Activated gamma-delta T cell treated with anti-CD3 and anti-CD28 coated beads, Interleukin-2, amount 50 U/mL, for 16 hours (primary cell): ENCODE measurements around the gene MED15.

Experiments
- DNase-seq: peaks from one replicate; pipeline ENCODE4 v3.0.0-alpha.2; 2020; ENCODE audit warnings: low read depth

The MED15 gene

DNA sequence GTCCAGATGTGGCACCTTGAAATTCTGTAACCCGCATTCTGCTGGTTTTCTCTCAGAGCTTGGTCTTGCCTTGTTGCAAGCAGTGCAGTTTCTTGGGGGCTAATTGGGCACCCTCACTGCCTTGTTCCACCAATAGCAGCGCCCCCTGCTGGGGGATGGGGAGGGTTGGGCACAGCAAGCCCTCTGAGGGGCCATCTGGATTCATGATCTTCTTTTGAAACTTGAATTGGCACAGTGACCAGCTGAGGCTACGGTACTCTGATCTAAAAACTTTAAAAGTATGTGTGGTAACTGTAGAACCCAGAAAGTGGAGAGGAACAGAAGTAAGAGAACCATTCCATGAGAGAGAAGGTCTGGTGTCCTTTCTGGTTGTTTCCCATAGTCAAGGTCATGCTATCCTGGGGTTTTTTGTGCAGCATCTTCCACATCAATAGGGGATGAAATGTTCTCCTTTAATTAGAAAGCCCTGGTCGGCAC is 64.2 kb downstream of the MED15 start:
- DNase-seq = peak; percentile 70

DNA sequence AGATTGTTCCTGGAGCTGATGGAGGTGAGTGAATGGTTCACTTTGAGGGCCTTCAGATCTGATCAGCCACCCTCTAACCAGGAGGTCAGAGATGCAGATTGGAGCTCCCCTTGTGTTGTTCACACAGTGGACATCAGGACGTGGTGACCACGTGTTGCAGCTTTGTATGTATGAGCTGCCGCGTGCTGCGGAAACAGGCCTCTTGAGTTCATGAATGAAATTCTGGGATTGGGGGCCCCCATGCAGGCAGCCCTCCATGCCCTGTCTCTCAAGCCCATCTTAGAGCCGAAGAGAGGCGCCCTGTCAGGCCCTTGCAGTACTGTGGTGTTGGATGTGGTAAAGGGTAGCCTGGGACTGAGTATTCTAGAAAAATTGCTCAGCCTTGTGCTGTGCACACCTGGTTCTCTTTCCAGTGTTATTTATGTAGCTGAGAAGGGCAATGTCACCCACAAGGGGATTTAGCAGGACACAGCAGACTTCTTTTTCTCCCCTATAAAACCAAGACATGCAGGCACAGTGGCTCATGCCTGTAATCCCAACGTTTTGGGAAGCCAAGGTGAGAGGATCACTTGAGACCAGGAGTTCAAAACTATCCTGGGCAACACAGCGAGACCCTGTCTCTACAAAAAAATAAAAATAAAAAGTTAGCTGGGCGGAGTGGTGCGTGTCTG is 64.9 kb downstream of the MED15 start:
- DNase-seq = no peak

DNA sequence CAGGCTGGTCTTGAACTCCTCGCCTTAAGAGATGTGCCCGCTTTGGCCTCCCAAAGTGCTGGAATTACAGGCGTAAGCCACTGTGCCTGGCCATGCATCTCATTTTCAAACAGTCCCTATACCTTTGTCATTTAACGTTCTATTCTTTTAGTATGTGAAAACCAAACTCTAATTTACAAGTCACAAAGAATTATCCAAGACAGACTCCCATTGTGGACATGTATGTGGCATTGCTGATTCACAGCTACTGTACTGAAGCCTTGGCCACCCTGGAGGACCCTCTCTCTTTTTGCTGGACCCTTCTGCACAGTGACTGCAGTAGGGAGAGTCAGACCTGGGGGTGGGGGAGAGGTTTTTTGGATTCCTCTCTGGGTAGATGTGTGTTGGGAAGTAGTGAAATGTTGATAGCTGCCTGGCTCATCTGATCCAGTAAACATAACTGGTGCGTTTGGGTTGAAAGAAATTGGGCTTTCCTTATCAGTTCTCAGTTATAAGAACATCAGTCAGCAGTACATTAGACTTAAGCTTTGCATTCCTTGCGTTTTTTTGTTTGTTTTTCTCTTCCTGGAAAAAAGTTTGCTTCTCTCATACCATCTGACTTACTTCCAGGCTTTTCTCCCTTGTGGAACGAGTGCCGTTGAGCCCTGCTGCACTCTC is 65.9 kb downstream of the MED15 start:
- DNase-seq = no peak

DNA sequence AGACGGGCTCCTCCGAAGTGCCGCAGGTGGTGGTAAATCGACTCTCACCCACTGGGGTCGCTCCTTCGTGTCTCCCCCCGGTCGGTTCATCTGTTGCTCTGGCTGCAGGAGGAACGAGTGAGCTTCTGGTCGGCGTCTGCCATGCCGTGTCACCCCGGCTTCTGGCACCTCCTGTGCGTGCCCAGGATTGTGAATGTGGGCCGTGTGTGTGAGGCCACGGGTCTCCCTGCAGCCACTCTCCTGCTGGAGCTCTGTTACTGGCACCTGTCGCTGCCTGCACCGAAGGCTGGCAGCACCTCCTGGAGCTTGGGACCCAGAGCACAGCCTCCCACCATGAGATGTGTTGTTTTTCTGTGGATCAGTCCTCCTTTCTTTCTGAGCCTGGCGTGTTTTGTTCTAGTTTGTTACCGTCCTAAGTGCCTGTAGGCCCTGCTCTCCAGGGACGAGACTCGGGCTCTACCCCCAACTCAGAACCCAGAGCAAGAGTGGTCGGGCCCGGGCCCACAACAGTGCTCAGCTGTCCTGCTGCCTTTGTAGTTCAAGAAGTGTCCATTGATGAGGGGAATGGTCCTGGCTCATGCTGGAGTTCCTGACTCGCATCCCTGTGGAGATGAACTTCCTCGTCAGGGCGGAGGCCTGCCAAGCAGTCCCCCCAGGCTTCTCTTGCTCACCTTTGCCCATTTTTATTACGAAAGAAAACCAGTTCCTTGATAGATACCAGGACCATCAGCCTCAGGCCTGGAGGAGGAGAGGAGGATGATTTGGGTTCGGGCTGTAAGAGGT is 66.6 kb downstream of the MED15 start:
- no peak for DNase-seq

DNA sequence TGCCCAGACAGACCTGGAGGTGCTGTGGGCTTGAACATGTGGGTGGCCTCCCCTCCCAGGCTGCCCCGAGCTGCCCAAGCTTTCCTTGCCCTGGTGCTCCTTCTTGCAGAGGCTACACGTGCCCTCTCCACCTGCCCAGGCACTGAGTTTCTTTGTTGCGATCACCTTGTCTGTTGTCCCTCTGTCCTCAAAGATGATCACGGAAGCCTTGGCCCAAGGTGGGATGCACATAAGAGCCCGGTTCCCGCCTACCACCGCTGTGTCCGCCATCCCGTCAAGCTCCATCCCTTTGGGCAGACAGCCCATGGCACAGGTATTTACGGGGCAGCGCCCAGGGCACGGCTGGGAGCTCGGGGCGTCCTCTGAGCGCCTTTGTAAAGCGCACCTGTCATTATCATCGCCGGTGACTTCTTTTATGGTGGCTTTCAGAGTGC is 67.5 kb downstream of the MED15 start:
- DNase-seq = no peak

DNA sequence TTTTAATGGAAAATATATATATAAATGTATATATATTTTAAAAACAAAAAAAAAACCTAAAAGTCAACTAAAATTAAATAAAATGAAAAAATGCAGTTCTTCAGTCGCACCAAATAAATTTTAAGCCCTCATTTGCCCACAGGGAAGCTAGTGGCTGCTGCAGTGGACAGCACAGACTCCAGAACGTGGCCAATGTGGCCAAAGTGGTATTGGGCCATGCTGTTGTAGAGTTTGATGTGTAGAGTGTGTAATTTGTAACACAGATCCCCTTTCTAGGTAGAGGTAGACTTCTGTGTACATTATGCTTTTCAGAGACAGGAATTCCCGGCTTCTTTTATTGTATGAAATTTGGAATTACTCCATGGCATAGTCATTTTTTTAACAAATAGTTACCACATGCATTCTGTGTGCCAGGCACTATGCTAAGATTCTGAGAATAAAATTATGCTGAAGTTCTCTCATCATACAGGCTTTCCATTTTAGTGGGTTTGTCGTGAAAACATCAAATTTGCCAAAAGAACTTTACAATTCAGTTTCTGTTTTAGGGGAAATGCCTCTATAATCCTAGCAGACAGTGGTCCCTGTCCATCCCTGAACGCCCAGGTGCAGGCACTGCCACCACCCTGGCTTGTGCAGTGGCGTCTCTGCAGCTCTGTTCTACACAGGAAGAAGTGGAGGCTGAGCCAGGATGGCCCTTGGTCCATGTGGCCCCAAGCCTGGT is 68.5 kb downstream of the MED15 start:
- DNase-seq = no peak

DNA sequence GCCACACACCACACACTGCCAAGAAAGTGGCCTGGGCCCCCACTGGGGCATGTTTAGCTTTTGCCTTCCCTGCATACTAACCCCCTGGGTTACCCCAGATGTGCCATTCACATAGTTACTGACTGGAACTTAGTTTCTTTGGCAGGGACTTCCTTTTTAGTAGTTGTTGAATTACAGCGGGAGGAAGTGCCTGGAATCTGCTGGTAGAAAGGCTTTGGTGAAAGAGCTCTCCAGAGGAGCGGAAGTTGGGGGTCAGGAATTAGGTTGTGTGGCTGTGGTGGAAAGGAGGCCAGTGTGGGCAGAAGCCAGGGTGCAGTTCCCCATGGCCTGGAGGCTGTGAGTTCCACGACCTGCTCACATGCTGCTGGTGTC is 69.0 kb downstream of the MED15 start:
- DNase-seq = no peak

DNA sequence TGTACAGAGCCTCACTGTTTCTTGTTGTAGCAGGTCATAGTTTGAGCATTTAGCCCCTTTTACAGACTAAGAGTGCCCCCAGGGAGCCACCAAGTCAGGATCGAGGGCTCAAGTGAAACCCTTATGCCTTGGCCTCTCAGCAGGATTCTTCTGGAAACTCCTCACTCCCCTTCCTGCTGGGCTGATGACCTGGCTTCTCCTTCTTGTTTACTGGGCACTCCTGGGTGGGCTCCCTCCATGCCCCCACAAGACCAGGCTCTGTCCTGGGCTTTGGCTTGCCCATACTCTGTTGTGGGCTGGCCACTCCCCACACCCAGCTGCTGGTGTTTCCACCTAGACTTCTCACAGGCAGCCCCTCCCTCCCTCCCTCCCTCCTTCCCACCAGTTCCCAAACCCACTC is 69.6 kb downstream of the MED15 start:
- DNase-seq = no peak

DNA sequence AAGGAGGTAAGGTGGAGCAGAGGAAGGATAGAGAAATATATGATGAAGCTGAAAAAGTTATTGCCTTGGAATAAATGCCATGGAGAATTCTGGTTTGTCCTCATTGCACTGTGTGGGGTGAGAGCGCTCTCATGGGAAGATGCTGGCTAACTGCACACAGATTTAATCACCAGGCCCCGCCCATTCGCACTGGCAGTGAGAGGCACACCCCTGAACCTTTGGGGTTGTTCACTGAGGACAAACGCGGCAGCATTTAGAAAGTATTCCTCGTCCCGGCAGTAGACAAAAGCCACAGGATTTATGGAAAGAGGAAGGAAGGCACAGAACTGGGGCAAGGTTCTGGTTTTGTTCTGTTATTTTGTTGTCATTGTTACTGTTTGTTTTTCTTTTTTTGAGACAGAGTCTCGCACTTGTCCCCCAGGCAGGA is 70.2 kb downstream of the MED15 start:
- no peak for DNase-seq

DNA sequence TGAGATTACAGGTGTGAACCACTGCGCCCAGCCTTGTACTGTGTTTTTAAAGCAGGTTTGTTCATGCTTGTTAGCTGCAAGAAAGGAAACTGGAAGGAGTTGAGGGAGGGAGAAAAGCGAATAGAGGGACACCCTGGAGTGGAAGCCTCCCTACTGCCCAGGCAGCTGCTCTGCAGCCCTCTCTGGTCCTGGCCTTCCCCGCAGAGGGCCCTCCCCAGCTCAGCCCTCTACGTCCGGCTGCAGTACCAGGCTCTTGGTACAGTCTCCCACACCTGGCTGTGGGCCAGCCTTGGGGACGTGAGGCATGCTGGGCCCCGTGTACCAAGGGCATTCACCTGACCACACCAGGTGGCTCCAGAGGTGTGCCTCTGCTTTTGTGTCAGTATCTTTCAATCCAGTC is 70.8 kb downstream of the MED15 start:
- DNase-seq = no peak

DNA sequence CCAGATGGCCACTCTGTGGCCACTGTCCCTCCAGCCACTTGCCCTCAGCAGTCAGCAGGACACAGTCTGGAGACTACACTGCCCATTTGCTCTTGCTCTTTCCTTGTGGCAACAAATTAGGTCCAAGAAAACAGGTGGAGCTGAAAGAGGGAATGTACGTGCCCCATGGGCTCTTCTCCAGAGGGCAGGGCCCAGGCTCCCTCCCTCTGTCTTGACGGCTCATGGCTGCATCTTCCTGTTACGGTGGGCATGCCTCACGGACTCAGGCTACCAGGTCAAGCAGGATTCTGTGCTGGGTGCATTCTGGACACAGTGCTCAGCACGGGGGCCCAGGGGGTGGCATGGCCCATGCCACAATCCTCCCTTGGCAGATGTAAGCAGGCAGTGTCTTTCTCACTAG is 71.3 kb downstream of the MED15 start:
- no peak for DNase-seq

DNA sequence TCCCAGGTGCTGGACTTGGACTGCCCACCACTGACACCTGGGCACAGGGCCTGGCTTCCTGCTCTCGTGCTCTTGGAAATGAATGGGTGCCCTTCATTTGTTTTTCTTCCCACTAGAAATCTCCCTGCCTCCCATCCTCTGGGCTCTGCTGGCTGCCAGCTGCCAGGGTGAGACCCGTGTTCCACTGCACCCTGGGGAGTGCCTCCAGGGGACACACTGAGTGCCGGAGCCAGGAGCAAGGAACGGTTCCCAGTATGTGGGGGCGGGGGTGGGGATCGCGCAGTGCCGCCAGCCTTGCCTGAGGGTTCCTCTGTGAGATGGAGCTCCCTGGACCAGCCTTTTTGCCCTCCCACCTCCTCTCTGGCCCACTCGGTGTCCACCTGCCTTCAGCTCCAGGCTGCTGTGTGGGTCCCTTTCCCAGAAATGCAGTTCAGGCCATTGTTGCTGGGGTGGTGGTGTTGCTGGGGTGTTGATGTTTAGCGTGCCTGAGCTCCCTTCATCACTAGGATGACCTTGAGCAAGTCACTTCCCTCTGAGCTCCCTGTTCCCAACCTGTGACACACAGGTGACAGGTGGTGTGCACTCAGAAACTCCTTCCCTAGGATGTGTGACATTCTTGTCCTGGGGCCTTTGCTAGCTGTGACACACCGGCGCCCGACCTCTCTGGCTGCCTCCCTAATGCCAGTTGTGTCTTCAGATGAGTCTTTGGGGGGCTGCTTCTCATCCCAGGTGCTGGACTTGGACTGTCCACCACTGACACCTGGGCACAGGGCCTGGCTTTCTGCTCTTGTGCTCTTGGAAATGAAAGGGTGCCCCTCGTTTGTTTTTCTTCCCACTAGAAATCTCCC is 72.1 kb downstream of the MED15 start:
- DNase-seq = no peak

DNA sequence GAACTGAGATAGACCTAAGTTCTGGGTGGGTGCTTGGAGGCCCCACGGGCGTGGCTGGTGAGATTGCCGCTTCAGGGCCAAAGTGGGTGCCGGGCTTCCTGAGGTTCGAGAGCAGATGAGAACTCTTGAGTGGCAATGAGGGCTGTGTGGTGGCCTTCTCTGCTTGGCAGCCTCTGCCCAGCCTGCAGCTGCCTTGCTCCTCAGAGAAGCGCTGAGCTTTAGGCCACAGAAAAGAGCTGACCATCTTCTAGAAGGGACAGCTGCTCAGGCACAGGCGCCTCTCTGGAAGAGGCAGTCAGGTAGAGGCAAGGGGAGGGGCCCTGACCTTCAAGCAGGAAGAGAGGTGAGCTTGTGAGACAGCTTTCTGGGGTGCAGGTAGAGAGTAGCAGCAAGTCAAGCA is 72.8 kb downstream of the MED15 start:
- no peak for DNase-seq

DNA sequence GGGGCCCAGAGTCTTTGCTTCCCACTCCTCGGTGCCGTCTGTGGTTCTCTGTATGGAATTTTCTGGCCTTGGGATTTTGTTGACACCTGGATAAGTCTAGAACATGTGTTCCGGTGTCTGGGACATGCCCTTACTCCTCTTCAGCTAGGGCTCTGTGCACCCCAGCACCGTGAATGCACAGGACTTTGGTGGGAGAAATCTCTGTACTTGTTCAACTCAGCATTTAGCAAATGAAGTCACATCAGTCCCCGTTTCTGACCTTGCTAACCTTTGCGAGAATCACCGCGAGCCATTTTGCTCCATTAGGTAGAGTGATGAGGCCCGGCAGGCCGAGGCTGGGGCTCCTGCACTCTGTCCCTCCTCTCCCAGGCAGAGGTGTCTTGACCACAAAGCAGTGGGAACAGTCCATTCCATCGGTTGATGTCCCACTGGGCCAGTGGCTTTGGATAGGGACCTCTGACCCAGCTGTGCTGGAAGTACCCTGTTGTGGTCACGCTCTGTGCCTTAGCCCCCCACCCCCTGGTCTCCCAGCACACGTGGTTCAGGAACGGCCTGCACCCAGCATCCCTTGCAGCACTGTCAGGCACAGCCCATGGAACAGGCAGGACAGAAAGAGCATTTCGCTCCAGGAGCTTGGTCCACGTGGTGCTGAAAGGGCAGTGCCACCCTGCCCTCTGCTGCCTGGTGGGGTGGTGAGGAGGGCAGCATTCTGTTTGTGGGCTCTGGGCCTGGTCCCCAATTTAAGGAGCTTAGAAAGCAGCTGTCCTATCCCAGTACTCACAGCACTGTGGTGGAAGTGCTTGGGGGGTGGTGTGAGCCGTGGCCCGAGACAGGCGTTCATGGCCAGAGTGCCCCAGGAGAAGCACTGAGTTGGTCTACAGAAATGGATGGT is 73.4 kb downstream of the MED15 start:
- DNase-seq = no peak

DNA sequence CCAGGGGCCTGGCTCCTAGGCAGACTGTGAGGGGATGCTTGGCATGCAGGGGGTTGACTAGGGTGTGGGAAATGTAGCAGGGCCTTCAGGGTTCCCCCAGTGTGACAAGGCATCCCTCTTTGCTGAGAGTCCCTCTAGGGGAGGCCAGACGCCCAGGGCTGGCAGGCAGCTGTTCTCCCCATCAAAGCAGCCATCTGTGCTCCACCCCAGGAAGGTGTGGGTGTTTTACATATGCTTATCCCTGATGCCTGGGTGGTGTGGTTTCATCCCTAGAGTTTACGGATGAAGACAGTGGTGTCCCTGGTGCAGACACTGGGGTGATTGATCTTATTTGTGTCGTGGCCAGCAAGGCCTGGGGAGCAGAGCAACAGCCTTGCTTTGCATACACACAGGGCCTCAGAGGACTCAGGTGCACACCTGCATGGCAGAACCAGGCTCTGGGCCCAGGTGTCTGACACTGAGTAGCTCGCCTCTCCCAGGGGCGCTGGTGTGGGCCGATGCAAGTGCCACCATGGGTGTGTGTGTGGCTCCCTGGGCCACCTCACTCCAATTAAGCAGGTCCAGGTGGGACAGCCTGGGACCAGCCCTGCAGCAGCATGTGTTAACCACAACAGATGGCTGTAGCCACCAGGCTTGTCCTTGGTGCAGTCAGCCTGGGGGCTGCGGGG is 74.2 kb downstream of the MED15 start:
- DNase-seq = no peak

DNA sequence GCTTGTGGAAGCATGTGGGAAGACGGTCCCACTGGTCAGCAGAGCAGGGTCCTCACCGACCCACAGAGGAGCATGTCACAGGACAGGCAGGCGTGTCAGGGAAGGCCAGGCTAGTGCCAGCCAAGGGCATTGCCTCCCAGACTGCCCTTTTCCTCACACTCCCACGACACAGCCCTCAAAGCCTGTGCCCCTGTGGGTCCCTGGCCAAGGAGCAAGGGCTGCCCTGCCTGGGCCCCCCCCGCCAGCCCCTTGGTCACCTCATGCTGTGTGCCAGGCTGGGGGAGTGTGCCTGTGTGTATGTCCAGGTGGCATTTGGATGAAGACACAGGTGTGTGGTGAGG is 74.7 kb downstream of the MED15 start:
- DNase-seq = no peak

DNA sequence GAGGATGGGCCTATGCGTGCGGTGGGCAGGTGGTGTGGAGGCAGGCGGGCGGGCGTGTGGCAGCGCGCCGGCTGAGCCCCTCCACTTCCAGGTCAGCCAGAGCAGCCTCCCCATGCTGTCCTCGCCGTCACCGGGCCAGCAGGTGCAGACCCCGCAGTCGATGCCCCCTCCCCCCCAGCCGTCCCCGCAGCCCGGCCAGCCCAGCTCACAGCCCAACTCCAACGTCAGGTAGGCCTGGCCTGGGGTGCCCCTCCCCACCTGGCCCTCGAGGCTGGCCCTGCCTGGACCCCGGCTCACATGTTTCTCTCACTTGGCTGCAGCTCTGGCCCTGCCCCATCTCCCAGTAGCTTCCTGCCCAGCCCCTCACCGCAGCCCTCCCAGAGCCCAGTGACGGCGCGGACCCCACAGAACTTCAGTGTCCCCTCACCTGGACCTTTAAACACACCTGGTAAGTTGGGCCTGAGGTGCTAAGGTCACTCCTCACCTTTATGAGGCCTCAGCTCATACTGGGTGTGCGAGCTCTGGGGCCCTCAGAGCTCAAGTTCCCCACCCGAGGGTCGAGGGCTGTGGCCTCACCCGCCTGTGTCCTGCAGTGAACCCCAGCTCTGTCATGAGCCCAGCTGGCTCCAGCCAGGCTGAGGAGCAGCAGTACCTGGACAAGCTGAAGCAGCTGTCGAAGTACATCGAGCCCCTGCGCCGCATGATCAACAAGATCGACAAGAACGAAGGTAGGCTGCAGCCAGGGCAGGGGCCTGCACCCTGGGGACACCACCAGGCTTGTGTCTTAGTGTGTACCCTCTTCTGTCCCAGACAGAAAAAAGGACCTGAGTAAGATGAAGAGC is 75.3 kb downstream of the MED15 start:
- DNase-seq = no peak

DNA sequence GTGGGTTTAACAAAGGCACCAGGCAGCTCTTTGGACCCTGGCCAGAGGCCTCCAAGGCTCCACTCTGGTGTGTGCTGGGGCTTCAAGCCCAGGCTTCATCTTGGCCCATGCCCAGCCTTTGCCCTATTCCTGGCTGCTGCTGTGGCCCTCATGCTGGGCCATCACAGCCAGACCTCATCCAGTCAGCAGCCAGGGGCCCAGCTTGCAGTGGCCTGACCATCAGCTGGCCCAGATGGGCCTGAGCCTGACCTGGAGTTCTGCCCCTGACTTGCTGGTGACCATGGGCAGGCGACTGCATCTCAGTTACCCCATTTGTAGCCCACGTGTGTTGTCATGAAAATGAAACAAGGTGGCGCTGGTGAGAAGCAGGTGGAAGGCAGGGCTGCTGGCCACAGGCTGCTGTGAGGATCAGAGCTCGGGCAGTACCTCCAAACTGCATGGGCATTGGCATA is 76.1 kb downstream of the MED15 start:
- DNase-seq = no peak
